HEK293 (cell line): ENCODE data around the gene PCDHGC5.

Experiments used
- CTCF ChIP-seq: fragments of 450-650 bp; formaldehyde crosslinking; IDR thresholded peaks from 2 replicates; pipeline ENCODE4 v1.5.1; 2016; ENCODE audit warnings: missing biosample characterization, missing genetic modification characterization
- KLF10 ChIP-seq: fragments of 450-650 bp; IDR thresholded peaks from 2 replicates; pipeline ENCODE4 v1.5.1; 2018; ENCODE audit warnings: missing biosample characterization, mild to moderate bottlenecking, missing genetic modification characterization
- SETDB1 ChIP-seq: IDR thresholded peaks from one replicate; pipeline ENCODE4 v1.6.1; 2017; ENCODE audit warnings: mild to moderate bottlenecking, low read length, moderate library complexity, mixed read lengths; ENCODE audit not compliant: insufficient read length
- YY2 ChIP-seq: fragments of 450-650 bp; formaldehyde crosslinking; IDR thresholded peaks from 2 replicates; pipeline ENCODE4 v1.5.1; 2016; ENCODE audit warnings: missing biosample characterization, missing genetic modification characterization
- ZBTB7A ChIP-seq: fragments of 450-650 bp; formaldehyde crosslinking; IDR thresholded peaks from 2 replicates; pipeline ENCODE4 v1.5.1; 2016; ENCODE audit warnings: low read depth, missing biosample characterization, missing genetic modification characterization
- ZFP41 ChIP-seq: fragments of 450-650 bp; formaldehyde crosslinking; IDR thresholded peaks from 2 replicates; pipeline ENCODE4 v1.5.1; 2016; ENCODE audit warnings: missing biosample characterization, missing genetic modification characterization, borderline replicate concordance
- ZNF274 ChIP-seq, 2 experiments: fragments of 200-500 bp in 1 of 2; fragments of 450-650 bp in 1 of 2; sonication (Bioruptor generic) in 1 of 2; formaldehyde crosslinking in 1 of 2; IDR thresholded peaks; 2 replicates each; pipeline versions ENCODE4 v1.5.1 to v1.6.1; 2014 to 2016; ENCODE audit warnings: borderline replicate concordance in 1 of 2, inconsistent platforms in 1 of 2, low read length in 1 of 2, missing biosample characterization in 1 of 2, missing genetic modification characterization in 1 of 2
- ZNF37A ChIP-seq: fragments of 450-650 bp; IDR thresholded peaks from 2 replicates; pipeline ENCODE4 v1.5.1; 2018; ENCODE audit warnings: missing biosample characterization, missing genetic modification characterization
- ZNF549 ChIP-seq: fragments of 450-650 bp; IDR thresholded peaks from 2 replicates; pipeline ENCODE4 v1.5.1; 2018; ENCODE audit warnings: missing biosample characterization, missing genetic modification characterization, mild to moderate bottlenecking, inconsistent platforms, moderate library complexity
- ZNF580 ChIP-seq: fragments of 450-650 bp; formaldehyde crosslinking; IDR thresholded peaks from 2 replicates; pipeline ENCODE4 v1.5.1; 2016; ENCODE audit warnings: missing biosample characterization, missing genetic modification characterization
- ZNF704 ChIP-seq: fragments of 450-650 bp; formaldehyde crosslinking; IDR thresholded peaks from 2 replicates; pipeline ENCODE4 v1.5.1; 2016; ENCODE audit warnings: missing biosample characterization, missing genetic modification characterization
- ZSCAN16 ChIP-seq: fragments of 450-650 bp; formaldehyde crosslinking; IDR thresholded peaks from 2 replicates; pipeline ENCODE4 v1.5.1; 2016; ENCODE audit warnings: missing biosample characterization, missing genetic modification characterization
- ZSCAN5A ChIP-seq: fragments of 450-650 bp; formaldehyde crosslinking; IDR thresholded peaks from 2 replicates; pipeline ENCODE4 v1.5.1; 2016; ENCODE audit warnings: missing biosample characterization, missing genetic modification characterization
- ZXDB ChIP-seq: fragments of 450-650 bp; formaldehyde crosslinking; IDR thresholded peaks from 2 replicates; pipeline ENCODE4 v1.5.1; 2016; ENCODE audit warnings: missing biosample characterization, missing genetic modification characterization

- TF ChIP-seq ZSCAN16 (tag by site-specific recombination) = no peak
- no peak for TF ChIP-seq ZNF274 (IDR thresholded peaks at IDR 0.05; ENCODE audit: low read length)
- no peak for TF ChIP-seq ZNF274 (tag by site-specific recombination; IDR thresholded peaks at IDR 0.05; ENCODE audit: borderline replicate concordance)
- no peak for TF ChIP-seq ZNF704 (tag by site-specific recombination)
- no peak for TF ChIP-seq YY2 (tag by site-specific recombination)
- no peak for TF ChIP-seq ZXDB (tag by site-specific recombination)
- no peak for TF ChIP-seq CTCF
- no peak for TF ChIP-seq ZSCAN5A (tag by site-specific recombination)
- TF ChIP-seq ZNF549 (tag by site-specific recombination) = no peak
- no peak for TF ChIP-seq ZFP41
- TF ChIP-seq ZNF580 = no peak
- no peak for TF ChIP-seq ZBTB7A (tag by site-specific recombination)
- no peak for TF ChIP-seq ZNF37A (tag by site-specific recombination)
- TF ChIP-seq SETDB1 = no peak
- no peak for TF ChIP-seq KLF10
These were observed 960 bp downstream of the PCDHGC5 start for GRCh38 chr5:141489841-141490240.
